OCI-LY1 (cell line): ENCODE results near the gene NSRP1.

ENCODE experiments used
- H2AFZ ChIP-seq: fragments of 200-600 bp; sonication (generic), shearing (Covaris generic); 2 replicates; pipeline ENCODE4 v1.6.0; 2014; ENCODE audit warnings: antibody characterized with exemption, mild to moderate bottlenecking, low read length
- H3F3A ChIP-seq: fragments of 200-600 bp; sonication (generic), shearing (Covaris generic); 2 replicates; pipeline ENCODE4 v1.6.0; 2014; ENCODE audit warnings: mild to moderate bottlenecking, antibody characterized with exemption, low read length, moderate library complexity; ENCODE audit not compliant: insufficient read depth
- H3K27ac ChIP-seq: fragments of 200-600 bp; sonication (generic); 2 replicates; pipeline ENCODE4 v1.5.1; 2014; ENCODE audit warnings: low read length, mixed run types, mild to moderate bottlenecking, low read depth; ENCODE audit not compliant: poor library complexity, severe bottlenecking
- H3K27me3 ChIP-seq: fragments of 200-600 bp; sonication (generic); 2 replicates; pipeline ENCODE4 v1.6.0; 2014; ENCODE audit warnings: antibody characterized with exemption, mild to moderate bottlenecking, low read length, moderate library complexity; ENCODE audit not compliant: insufficient read depth
- H3K36me3 ChIP-seq: fragments of 200-600 bp; sonication (generic); 2 replicates; pipeline ENCODE4 v1.6.1; 2014; ENCODE audit warnings: mild to moderate bottlenecking, antibody characterized with exemption, low read length, moderate library complexity, mixed read lengths; ENCODE audit not compliant: insufficient read depth
- H3K4me1 ChIP-seq: fragments of 200-600 bp; sonication (generic); 2 replicates; pipeline ENCODE4 v1.5.1; 2014; ENCODE audit warnings: mild to moderate bottlenecking, low read length, moderate library complexity; ENCODE audit not compliant: insufficient read depth, severe bottlenecking
- H3K4me2 ChIP-seq: fragments of 200-600 bp; sonication (generic), shearing (Covaris generic); 2 replicates; pipeline ENCODE4 v1.6.1; 2014; ENCODE audit warnings: low read length
- H3K4me3 ChIP-seq: fragments of 200-600 bp; sonication (generic); 2 replicates; pipeline ENCODE4 v1.5.1; 2014; ENCODE audit warnings: low read length, low read depth, mild to moderate bottlenecking, mixed read lengths; ENCODE audit not compliant: poor library complexity, severe bottlenecking
- H3K79me2 ChIP-seq: fragments of 200-600 bp; shearing (Covaris generic); 2 replicates; pipeline ENCODE4 v1.6.1; 2016; ENCODE audit warnings: mixed run types, low read length, mixed read lengths; ENCODE audit not compliant: insufficient read depth
- H3K9ac ChIP-seq: fragments of 200-600 bp; sonication (generic), shearing (Covaris generic); 2 replicates; pipeline ENCODE4 v1.6.1; 2014; ENCODE audit warnings: mild to moderate bottlenecking, low read length, mixed read lengths
- H3K9me2 ChIP-seq: fragments of 200-600 bp; sonication (generic), shearing (Covaris generic); 2 replicates; pipeline ENCODE4 v1.6.1; 2014; ENCODE audit warnings: low read depth, mild to moderate bottlenecking, low read length, mixed read lengths
- H3K9me3 ChIP-seq: fragments of 200-600 bp; shearing (Covaris generic); 2 replicates; pipeline ENCODE4 v1.6.1; 2014; ENCODE audit warnings: low read length, mixed read lengths
- H4K20me1 ChIP-seq: fragments of 200-600 bp; sonication (generic), shearing (Covaris generic); 2 replicates; pipeline ENCODE4 v1.6.0; 2016; ENCODE audit warnings: mild to moderate bottlenecking, low read length; ENCODE audit not compliant: insufficient read depth
- EZH2 ChIP-seq: fragments of 200-600 bp; sonication (generic), shearing (Covaris generic); IDR thresholded peaks from 2 replicates; pipeline ENCODE4 v1.8.0; 2017; ENCODE audit warnings: borderline replicate concordance, mixed run types, mild to moderate bottlenecking, antibody characterized with exemption, low read length, moderate library complexity, mixed read lengths
- TF ChIP-seq, protein P1 (sequence below): fragments of 200-600 bp; sonication (generic), shearing (Covaris generic); IDR thresholded peaks from 2 replicates; pipeline ENCODE4 v1.5.1; 2017; ENCODE audit warnings: mild to moderate bottlenecking, antibody characterized with exemption, low read length, moderate library complexity, mixed read lengths

NSRP1 gene

DNA sequence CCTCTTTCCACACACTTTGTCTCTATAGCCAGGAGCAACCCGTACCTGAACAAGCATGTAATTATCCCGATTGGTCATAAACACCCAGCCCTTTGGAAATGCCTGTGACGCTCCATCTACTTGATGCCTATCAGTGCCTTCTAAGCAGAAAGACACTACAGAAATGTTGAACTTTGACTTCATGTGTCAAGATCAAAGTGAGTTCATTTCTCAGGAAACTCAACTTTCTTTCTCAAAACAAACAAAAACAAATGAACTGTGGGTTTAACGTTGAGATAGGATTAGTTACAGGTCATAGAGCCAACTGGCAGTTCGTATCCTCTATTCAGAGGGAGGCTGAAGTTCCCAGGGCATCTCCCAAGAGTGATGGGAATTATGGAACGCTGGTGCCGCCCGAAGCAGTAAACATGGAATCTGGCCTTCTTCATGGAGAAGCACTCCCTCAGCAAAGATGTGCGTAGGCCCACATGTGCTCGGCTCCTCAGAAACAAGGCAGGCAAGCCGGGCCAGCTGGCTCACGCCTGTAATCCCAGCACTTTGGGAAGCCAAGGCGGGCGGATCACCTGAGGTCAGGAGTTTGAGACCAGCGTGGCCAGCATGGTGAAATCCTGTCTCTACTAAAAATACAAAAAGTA, 109.4 kb downstream of the NSRP1 start:
- Histone ChIP-seq H3K4me2 (no peak overlapping the region), H3K4me3 (no peak overlapping the region), H3K4me1 (peaks cover 5% of the 10 kb centered on the region), H2AFZ (no peak overlapping the region), H3K9me3 (no peaks in the 10 kb centered on the region), H3F3A (no peaks in the 10 kb centered on the region), H3K79me2 (no peaks in the 10 kb centered on the region), H3K9me2 (no peaks in the 10 kb centered on the region), H3K27me3 (no peaks in the 10 kb centered on the region; the same call in 1 of the 2 replicates), H3K36me3 (no peaks in the 10 kb centered on the region), H3K9ac (no peak overlapping the region), H4K20me1 (no peaks in the 10 kb centered on the region), H3K27ac (no peak overlapping the region)
- TF ChIP-seq, protein P1, sequence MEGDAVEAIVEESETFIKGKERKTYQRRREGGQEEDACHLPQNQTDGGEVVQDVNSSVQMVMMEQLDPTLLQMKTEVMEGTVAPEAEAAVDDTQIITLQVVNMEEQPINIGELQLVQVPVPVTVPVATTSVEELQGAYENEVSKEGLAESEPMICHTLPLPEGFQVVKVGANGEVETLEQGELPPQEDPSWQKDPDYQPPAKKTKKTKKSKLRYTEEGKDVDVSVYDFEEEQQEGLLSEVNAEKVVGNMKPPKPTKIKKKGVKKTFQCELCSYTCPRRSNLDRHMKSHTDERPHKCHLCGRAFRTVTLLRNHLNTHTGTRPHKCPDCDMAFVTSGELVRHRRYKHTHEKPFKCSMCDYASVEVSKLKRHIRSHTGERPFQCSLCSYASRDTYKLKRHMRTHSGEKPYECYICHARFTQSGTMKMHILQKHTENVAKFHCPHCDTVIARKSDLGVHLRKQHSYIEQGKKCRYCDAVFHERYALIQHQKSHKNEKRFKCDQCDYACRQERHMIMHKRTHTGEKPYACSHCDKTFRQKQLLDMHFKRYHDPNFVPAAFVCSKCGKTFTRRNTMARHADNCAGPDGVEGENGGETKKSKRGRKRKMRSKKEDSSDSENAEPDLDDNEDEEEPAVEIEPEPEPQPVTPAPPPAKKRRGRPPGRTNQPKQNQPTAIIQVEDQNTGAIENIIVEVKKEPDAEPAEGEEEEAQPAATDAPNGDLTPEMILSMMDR, result no peak
- no peak for TF ChIP-seq EZH2

DNA sequence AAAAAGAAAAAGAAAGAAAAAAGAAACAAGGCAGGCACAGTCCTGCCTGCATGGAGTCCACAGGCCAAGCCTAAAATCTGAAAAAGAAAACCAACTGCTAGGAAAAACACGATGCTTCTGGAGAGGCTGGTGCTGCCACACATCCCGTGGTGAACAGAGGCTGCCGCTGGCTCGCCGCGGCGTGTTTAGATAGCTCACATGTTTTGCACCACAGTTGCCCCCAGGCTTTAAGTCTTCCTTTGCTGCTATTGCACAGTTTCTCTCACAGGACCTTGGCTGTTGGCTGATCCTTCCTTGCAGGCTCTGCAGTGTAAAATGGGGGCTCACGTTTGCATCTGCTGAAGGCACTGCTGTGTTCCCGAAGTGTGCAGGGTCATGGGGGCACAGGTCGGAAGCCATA, 110.3 kb downstream of the NSRP1 start:
- TF ChIP-seq EZH2, result no peak
- TF ChIP-seq, protein P1, result no peak
- Histone ChIP-seq H3K4me3 (no peak overlapping the region), H3K4me2 (no peak overlapping the region), H4K20me1 (no peaks in the 10 kb centered on the region), H3K4me1 (peaks cover 5% of the 10 kb centered on the region), H3K36me3 (no peaks in the 10 kb centered on the region), H3K27me3 (no peaks in the 10 kb centered on the region; the same call in 1 of the 2 replicates), H3F3A (no peaks in the 10 kb centered on the region), H2AFZ (no peak overlapping the region), H3K9me2 (no peaks in the 10 kb centered on the region), H3K9ac (no peak overlapping the region), H3K9me3 (no peaks in the 10 kb centered on the region), H3K27ac (no peak overlapping the region), H3K79me2 (no peaks in the 10 kb centered on the region)

DNA sequence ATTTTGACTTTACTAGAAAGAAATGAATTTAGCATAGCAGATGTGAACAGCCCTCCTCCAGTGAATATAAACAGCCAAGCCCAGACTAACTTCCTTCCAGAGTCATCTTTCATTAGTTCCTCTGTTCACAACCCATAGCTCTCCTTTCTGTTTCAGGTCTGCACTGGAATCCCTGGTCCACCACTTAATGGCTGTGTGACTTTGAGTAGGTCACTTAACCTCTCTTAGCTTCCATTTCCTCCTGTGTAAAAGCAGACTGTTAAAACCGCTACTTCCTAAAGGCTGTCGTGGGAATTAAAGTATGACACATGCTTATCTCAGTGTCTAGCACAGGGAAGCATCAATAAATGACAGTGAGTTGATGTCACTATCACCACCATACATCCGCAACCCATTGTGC, 111.4 kb downstream of the NSRP1 start:
- H3K4me1 ChIP-seq, result peaks cover 5% of the 10 kb centered on the region
- H3K4me2 ChIP-seq, result no peak overlapping the region
- H3K36me3 ChIP-seq, result no peaks in the 10 kb centered on the region
- no peaks in the 10 kb centered on the region for H4K20me1 ChIP-seq
- no peaks in the 10 kb centered on the region; the same call in 1 of the 2 replicates for H3K27me3 ChIP-seq
- no peak overlapping the region for H3K27ac ChIP-seq
- no peaks in the 10 kb centered on the region for H3K9me2 ChIP-seq
- no peaks in the 10 kb centered on the region for H3K79me2 ChIP-seq
- no peaks in the 10 kb centered on the region for H3K9me3 ChIP-seq
- no peak overlapping the region for H2AFZ ChIP-seq
- TF ChIP-seq, protein P1, result no peak
- TF ChIP-seq EZH2, result no peak
- H3F3A ChIP-seq, result no peaks in the 10 kb centered on the region
- no peak overlapping the region for H3K4me3 ChIP-seq
- no peak overlapping the region for H3K9ac ChIP-seq
